GM19043 (cell line): ENCODE results near the gene EEF1AKMT2.
A peak's percentile ranks its signal among the peaks of the same experiment; 100 is the strongest.
"Not testable (repeated sequence)": the region's sequence is repeated elsewhere in the genome, so short reads cannot be mapped to it uniquely, and the experiment has no call there.

Experiments
- ATAC-seq: cut with Tn5 transposase; IDR thresholded peaks from one replicate; pipeline ENCODE4 v1.9.1; 2021; ENCODE audit warnings: low read depth; ENCODE audit not compliant: unreplicated experiment

Gene EEF1AKMT2

DNA sequence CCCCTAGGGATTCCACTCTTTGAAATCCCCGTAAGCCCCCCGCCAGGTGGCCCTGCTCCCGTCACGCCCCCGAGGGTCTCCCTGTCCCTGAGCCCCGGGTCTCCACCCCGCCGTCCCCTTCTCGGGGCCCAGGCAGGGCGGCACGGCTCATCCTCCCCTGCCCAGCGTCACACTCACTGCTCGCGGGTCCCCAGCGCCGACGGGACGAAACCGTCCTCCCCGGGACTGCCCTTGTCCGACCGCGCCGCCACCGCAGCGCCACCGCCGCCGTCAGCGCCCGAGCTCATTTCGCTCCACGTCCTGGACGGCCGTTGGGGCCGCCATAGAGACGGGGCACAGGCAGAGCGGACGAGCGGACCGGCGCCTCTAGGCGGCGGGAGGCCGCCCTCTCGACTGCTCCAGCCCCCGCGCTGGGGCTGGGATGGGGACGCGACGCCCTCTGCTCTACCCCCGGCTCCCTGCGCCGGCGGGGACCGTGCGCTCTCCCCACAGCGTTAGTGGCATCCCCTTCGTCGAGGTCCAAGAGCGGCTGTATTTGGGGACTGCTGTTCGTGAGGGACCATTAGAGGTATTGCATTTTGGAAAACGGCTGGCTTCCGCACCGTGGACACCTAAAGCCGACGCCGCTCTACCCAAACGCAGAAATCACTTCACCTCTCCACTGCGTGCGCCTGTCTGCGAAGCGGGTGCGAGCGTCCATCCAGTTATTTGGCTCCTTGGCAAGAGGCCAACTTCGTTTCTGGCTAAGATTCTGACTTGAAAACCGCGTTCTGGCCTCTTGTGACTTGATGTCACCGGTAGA is at the start of gene EEF1AKMT2:
EEF1AKMT2 (minus strand) TSS at position 341 of the 802 bp plus-strand sequence; CDS start at position 287, 54 bp downstream.
- ATAC-seq: peak; percentile 87

DNA sequence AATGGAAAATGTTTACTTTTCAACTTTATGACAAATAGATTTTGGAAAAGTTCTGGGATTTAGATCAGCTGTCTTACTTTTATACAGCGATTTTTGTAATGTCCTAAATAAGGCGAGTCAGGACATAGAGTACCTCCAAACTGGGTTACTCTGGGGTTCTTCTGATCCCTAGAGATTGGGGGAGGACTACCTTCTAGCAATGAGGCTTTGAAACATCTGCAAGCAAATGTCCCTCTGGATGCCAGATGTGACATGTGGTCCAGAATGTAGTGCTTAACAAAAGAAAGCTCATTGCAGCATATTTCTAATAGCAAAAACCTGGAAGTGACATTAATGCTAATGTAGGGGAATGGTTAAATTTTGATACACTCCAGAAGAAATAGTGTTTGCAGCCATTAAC is 46.0 kb upstream of the EEF1AKMT2 start:
- no peak for ATAC-seq

DNA sequence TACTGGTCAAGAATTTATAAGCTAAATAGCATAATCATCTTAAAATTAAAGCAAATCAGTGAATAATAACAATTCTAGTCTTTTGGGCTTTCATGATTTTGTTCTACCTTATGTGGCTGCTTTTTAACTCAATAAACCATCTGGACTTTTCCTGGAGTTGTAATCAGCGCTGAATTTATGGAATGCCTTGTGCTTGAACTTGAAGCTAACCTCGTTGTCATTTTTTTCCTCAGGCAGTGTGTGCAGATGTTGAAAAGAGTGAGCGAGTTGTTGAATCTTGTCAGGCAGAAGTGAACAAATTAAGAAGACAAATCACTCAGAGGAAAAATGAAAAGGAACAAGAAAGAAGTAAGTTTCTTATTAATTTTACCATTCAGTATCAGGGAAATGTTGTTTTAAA is 39.4 kb upstream of the EEF1AKMT2 start:
- ATAC-seq: no peak

DNA sequence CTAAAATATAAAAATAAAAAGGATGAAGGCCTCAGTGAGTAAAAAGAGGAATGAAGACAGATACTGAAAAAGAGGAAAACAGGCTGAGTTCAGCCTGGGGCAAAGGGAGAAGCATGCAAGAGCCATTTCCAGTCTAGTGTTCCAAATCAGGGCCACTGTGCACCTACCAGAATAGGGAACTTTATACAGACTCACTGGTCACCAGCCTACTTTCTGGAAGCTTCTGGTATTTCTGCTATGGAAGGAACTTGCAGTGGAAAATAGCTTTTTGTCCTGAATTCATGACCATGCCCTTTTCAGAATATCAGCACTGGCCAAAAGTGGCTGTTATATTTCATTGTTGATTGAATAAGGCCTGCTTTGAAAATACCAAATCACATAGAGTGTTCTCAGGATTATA is 38.8 kb upstream of the EEF1AKMT2 start:
- no peak for ATAC-seq

DNA sequence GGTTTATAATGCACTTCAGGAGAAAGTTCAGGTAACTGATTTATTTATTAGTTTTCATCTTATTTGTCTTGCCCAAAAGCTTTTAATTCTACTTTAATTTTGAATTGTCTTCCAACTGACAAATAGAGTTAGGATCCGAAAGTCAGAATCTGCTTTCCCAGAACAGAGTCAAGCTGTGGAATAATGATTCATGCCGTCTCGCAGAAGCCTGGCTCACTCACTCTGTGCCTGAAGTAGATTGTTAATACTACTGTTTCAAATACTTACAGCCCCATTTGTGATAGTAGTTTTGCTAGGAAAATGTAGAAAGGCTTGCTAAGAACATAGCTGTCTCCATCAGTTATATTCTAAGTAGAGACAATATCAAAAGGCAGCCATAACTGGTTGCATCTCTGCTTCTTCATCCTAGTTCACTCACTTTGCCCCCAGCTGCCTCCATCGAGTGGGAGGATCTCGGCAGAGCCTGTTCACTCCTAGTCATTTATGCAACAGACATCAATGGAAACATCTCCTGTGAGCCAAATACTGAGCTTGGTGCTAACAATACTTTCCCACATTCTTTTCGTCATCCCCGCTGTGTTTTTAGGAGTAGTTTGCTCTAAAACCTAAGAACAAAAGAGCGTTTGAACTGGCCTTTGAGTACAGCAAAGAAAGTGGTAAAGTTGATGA is 37.9 kb upstream of the EEF1AKMT2 start:
- no peak for ATAC-seq

DNA sequence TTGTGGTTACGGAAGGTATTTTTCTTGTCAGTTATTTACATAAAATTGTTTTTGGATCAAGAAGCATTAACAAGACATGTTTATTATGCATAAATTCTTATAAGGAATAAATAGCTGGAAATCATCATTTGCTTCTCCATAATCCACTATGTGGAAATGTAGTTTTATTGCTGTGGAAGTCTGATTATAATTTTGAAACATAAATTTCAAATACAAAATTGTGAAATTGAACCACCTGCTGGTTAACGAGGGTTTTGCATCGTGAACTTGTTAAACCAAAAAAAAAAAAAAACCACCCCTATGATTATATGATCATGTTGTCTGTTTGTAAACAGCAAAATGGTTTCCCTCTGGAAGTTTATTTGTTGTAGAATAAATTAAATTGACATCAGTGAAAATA is 35.8 kb upstream of the EEF1AKMT2 start:
- no peak for ATAC-seq

DNA sequence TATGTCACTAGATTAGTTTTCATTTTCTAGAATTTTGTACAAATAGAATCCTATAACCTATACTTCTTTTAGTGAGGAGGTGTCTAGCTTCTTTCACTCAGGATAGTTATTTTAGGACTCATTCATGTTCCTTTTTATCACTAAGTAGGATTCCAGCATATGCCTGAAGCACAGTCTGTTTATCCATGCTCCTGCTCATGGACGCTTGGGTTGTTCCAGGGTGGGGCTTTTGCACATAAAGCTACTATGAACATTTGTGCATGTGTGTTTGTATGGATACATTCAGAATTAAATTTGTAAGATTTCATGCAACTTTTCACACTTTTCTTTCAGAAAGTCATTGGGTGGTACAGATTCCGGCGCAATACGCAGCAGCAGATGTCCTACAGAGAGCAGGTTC is 34.6 kb upstream of the EEF1AKMT2 start:
- ATAC-seq: no peak

DNA sequence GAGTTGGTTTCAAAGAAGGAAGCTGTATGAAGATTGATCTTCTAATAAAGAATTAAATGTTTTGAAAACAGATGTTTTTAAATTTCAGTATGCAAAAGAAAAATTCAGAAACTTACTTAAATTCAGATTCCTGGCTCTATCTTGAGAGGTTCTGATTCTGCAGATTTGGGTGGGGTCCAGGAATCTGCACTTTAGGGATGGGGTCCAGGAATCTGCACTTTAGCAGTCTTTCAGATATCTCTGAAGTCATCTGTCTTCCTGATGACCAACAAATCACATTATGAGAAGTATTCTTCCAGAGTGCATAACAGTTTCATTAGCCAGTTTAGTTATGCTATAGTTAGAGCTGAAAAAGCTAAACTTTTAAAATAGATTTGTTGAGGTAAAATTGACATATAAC is 34.0 kb upstream of the EEF1AKMT2 start:
- ATAC-seq: no peak

DNA sequence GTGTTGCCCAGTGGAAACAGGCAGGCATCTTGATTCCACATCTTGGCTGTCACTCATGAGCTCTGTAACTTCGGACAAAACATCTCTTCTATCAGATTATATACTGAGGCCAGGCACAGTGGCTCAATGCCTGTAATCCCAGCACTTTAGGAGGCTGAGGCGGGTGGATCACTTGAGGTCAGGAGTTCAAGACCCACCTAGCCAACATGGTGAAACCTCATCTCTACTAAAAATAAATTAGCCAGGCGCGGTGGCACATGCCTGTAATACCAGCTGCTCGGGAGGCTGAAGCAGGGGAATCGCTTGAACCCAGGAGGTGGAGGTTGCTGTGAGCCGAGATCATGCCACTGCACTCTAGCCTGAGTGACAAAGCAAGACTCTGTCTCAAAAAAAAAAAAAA is 33.2 kb upstream of the EEF1AKMT2 start:
- not testable (repeated sequence) for ATAC-seq

DNA sequence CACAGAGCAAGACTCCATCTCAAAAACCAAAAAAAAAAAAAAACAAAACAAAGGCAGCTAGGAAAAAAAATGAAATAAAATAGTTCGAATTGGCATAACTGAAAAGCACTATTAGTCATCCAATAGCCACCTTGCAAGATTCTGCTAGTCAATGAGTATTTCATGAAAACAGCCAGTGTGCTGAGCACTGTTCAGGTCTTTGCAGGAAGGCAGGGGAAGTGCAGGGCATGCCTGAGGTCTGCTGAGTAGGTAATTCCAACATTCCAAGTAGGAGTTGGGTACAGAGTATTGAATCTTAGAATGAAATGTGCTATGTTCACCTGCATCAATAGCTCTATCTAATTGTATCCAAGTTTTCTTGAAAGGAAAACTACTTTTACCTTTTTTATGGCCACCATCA is 32.8 kb upstream of the EEF1AKMT2 start:
- ATAC-seq: no peak

DNA sequence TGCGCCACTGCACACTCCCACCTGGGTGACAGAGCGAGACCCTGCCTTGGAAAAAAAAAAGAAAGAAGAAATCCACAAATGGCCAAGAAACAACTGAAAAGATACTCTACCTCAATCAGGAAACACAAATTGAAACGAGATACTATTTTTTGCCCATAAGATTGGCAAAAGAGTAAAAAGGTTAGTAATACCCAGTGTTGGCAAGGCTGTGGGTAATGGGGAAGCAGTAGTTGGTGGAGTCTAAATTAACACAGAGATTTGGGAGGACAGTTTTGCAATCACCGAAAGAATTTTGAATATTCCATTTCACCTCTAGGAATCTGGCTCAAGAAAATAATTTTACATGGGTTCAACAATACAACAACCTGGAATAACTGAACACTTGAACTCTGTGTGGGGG is 29.8 kb upstream of the EEF1AKMT2 start:
- no peak for ATAC-seq

DNA sequence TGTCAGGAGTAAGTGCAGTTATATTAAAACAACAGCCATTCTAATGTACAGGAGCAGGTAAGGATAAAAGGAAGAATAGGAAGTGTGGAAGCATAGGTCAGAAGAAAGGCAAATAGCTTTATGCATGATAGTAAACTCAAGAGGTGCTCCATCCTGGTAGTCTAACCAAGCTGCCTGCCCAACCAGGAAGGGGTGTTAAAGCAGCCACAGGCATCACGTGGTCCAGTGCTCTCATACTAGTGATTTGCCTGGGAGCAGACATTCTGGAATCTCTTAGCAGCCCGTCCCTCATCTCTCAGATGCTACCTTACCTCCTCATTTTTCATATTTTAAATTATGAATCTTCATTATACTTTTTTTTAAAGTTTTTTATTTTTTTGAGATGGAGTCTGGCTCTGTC is 28.4 kb upstream of the EEF1AKMT2 start:
- no peak for ATAC-seq

DNA sequence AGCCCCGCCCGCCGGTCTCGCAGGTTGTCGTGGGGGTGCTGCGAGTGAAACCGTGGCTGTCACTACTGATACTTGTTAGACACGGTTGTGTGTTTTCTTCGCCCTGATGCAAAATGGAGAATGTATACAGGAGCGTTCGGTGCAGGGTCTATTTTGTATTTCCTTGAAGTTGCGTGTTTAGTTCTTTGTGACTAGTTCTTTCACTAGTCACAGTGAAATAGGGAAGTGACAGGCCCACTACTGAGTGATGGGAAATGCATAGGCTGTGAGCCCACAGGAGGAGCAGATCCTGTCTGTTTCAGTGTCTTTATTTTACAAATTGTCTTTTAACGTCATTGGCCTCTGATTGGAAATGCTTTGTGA is 10.6 kb upstream of the EEF1AKMT2 start:
- peak; percentile 41 for ATAC-seq

DNA sequence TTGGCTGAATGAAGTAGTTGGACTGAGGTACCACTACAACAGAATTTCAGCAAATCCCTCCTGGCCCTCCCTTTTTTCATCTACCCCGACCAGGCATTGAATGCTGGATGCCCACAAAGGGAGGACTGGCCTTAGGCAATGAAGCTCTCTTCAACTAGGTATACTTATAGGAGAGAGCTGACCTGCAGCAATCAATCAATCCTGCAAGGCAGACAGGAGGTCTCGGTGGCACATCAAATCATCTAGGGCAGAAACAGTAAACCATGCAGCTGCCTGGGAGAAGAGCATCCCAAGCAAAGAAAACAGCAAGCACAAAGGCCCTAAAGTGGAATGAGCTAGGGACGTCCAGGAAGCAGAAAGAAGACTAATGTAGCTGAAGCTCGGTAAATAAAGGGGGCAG is 7.5 kb upstream of the EEF1AKMT2 start:
- ATAC-seq: no peak

DNA sequence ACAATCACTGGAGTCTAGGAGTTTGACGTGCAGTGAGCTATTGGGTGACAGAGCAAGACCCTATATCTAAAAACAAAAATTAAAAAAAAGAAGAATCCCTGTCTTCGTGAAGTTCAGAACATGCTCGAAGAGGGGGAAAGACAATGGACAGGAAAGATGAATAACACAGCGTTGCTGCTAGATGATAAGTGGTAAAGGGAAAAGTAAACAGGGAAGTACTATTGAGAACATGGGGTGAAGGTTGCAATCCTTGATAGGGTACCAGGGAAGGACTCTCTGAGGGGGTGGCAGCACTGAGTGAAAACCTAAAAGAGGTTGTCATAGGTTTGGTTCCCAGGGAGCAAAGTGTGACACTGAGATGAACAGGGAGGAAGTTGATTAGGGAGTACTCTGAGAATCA is 7.1 kb upstream of the EEF1AKMT2 start:
- no peak for ATAC-seq

DNA sequence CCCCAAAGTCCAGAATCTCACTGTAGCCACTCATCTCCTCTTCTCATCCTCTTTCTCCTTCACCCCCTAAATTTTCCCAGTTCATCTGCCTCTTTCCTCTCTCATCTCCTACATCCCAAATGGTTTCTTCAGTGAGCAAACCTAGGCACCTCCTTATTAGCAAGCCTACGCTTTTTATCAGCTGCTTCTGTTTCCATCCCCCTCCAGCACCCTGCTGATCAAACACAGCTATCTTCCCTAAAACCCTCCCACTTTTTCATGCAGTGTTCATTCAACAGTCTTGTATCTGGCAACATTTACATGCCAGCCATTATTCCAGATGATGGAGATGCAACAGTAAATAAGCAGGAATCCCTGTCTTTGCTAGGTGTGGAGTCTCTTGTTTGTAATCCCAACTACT is 6.7 kb upstream of the EEF1AKMT2 start:
- no peak for ATAC-seq

DNA sequence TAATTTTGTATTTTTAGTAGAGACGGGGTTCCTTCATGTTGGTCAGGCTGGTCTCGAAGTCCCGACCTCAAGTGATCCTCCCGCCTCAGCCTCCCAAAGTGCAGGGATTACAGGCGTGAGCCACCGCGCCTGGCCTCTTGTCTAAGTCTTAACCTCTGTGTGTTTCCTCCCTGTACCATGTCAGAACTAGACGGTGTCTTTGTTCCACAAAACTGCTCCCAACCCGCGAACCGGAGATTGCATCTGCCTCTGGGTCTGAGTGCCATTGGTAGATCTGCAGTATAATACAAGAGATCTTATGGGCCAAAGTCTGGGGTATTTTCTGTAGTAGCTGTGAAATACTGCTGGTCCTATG is 1.3 kb upstream of the EEF1AKMT2 start:
- ATAC-seq: no peak

DNA sequence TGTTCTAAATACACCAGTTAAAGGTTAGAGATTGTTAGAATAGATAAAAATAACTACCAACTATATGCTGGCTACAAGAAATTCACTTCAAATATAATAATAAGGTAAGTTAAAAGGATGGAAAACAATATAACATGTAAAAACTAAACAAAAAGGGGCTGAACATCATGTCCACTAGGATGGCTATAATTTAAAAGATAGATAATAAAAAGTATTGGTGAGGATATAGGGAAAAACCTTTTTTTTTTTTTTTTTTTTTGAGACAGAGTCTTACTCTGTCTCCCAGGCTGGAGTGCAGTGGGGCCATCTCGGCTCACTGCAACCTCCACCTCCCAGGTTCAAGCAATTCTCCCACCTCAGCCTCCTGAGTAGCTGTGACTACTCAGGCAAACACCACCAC is 8.8 kb downstream of the EEF1AKMT2 start:
- not testable (repeated sequence) for ATAC-seq

DNA sequence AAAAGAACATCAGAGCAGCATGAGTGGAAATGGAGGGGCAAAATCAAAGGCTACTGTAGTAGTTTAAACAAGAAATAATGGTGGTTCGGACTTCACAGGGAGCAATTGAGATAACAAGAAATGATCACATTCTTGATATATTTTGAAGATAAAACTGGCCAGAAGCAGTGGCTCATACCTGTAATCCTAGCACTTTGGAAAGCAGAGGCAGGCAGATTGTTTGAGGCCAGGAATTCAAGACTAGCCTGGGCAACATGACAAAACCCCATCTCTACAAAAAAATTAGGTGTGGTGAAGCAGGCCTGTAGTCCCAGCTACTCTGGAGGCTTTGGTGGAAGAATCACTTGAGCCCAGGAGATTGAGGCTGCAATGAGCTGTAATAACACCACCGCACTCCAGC is 22.9 kb downstream of the EEF1AKMT2 start:
- ATAC-seq: no peak

DNA sequence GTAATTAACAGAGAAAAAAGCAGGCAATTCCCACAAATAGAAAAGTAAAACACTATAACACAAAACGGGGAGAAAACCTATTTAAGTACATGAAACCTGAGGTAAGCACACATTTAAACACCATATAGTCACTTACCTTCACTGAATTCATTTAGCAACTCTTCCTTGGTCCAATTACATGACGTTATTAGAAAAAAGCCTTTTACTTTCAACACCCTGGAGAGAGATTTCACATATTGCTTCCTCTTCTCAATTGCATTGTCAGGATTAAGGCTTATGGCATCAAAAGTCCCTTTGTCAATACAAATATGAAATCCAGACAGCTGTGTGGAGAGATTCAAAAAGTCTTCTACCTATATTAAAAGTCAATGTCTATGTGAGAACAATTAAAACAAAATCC is 26.4 kb downstream of the EEF1AKMT2 start:
- no peak for ATAC-seq

DNA sequence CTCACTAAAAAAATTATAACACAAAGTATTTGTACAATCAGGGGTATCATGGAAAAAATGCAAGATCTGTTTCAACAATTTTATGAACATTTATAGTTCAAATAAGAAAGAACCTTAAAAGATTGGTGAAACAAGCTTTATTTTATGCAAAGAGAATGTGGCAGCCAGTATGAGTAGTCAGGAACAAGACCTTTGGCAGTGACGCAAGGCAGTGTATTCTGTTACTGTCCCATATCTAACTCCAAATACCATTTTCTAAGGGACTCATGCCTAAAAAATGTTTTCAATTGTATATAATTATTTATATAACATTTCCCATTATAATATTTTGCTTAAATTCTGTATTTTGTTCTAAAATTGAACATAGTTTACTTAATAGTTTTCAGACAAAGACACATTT is 28.4 kb downstream of the EEF1AKMT2 start:
- ATAC-seq: no peak

DNA sequence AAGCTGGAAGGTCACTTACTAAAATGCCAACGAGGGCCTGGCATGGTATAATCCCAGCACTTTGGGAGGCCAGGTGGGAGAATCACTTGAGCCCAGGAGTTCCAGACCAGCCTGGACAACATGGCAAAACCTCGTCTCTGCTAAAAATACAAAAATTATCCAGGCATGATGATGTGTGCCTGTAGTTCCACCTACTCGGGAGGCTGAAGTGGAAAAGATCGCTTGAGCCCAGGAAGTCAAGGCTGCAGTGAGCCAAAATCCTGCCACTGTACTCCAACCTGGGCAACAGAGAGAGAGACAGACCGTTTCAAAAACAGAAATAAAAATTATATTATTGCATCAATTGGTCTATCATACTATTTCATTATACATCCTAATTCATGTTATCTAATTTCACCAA is 29.4 kb downstream of the EEF1AKMT2 start:
- ATAC-seq: no peak
